ENCODE measurements around the gene LENG8. TPM values are rescaled to one million over a fixed set of nuclear protein-coding genes. Genes with fewer than 3 reads are reported as not detected.
"Not testable (repeated sequence)": the region's sequence is repeated elsewhere in the genome, so short reads cannot be mapped to it uniquely, and the experiment has no call there.

The LENG8 gene
- total and polyA plus RNA-seq, 11 donors: 23.6 to 93.9 (median 58.8) TPM

GRCh38 chr19:54502518-54503048 is 53.6 kb downstream of the LENG8 start, which contains the start of gene LAIR2:
TSS of gene LAIR2 (plus strand) at chr19:54502831. CDS start at chr19:54502919, 88 bp downstream.
- intact Hi-C loops (cut with DNase I): no loop called here
- Histone ChIP-seq H3K4me1 (no peaks in the 10 kb centered on the region), H3K27me3 (peaks cover 0 to 31% (median 0%) of the 10 kb centered on the region in 9 donors), H3K36me3 (no peaks in the 10 kb centered on the region), H3K4me3 (no peak within 1 kb of the TSS), H3K27ac (no peak within 1 kb of the TSS), H3K9me3 (no peaks in the 10 kb centered on the region)
- ATAC-seq (no peak), DNase-seq (no peak)
- WGBS, 4 donors: 63 to 70% (median 66%) methylated on average over 13 to 14 of the region's 14 CpGs
- TF ChIP-seq CTCF (IDR thresholded peaks at IDR 0.05) (no peak), POLR2A (IDR thresholded peaks at IDR 0.05) (no peak)

- peaks cover 0 to 12% (median 3%) of the 10 kb centered on the region in 9 donors for H3K27me3 ChIP-seq
- intact Hi-C loops (cut with DNase I); ATAC-seq; H3K4me1 ChIP-seq; H3K36me3 ChIP-seq; H3K27ac ChIP-seq; H3K9me3 ChIP-seq; H3K4me3 ChIP-seq; DNase-seq: not testable (repeated sequence)
- 79 to 86% (median 82%) methylated on average over 4 of the region's 4 CpGs for WGBS, 4 donors
These were observed 56.5 kb downstream of the LENG8 start for GRCh38 chr19:54505542-54505941.

- no peak for TF ChIP-seq CTCF (IDR thresholded peaks at IDR 0.05)
- no peak for TF ChIP-seq POLR2A (IDR thresholded peaks at IDR 0.05)
- H3K9me3 ChIP-seq: no peaks in the 10 kb centered on the region
- intact Hi-C loops (cut with DNase I): no loop called here
- H3K27ac ChIP-seq: no peak overlapping the region
- 60 to 87% (median 74%) methylated on average over 10 of the region's 10 CpGs for WGBS, 4 donors
- H3K27me3 ChIP-seq: peaks cover 0 to 12% (median 3%) of the 10 kb centered on the region in 9 donors
- no peak overlapping the region for H3K4me3 ChIP-seq
- no peaks in the 10 kb centered on the region for H3K4me1 ChIP-seq
- no peak for ATAC-seq
- no peaks in the 10 kb centered on the region for H3K36me3 ChIP-seq
- no peak for DNase-seq
These were observed 57.1 kb downstream of the LENG8 start for GRCh38 chr19:54506079-54506478.

- WGBS, 4 donors: 53 to 72% (median 63%) methylated on average over 8 to 11 of the region's 15 CpGs
- H3K4me1 ChIP-seq; H3K36me3 ChIP-seq; H3K4me3 ChIP-seq; H3K27ac ChIP-seq; intact Hi-C loops (cut with DNase I); H3K9me3 ChIP-seq; DNase-seq: not testable (repeated sequence)
- ATAC-seq: peak in 1 of 4 donors; percentile 32
- H3K27me3 ChIP-seq: peaks cover 0 to 12% (median 3%) of the 10 kb centered on the region in 9 donors
These were observed 58.2 kb downstream of the LENG8 start for GRCh38 chr19:54507038-54507717.

- Histone ChIP-seq H3K4me1 (no peaks in the 10 kb centered on the region), H3K27me3 (peaks cover 0 to 10% (median 3%) of the 10 kb centered on the region in 9 donors), H3K4me3 (no peak overlapping the region), H3K36me3 (no peaks in the 10 kb centered on the region), H3K27ac (no peak overlapping the region), H3K9me3 (no peaks in the 10 kb centered on the region)
- DNase-seq: no peak
- WGBS, 4 donors: 45 to 61% (median 54%) methylated on average over 12 of the region's 12 CpGs
- intact Hi-C loops (cut with DNase I): no loop called here
- no peak for TF ChIP-seq POLR2A (IDR thresholded peaks at IDR 0.05)
- no peak for TF ChIP-seq CTCF (IDR thresholded peaks at IDR 0.05)
- no peak for ATAC-seq
These were observed 58.8 kb downstream of the LENG8 start for GRCh38 chr19:54507824-54508223.

GRCh38 chr19:54508487-54508886 is 59.5 kb downstream of the LENG8 start:
- intact Hi-C loops (cut with DNase I); H3K36me3 ChIP-seq; DNase-seq; H3K9me3 ChIP-seq; H3K27ac ChIP-seq; H3K4me1 ChIP-seq; H3K4me3 ChIP-seq: not testable (repeated sequence)
- peaks cover 0 to 10% (median 3%) of the 10 kb centered on the region in 9 donors for H3K27me3 ChIP-seq
- peak in 1 of 4 donors; percentile 45 for ATAC-seq
- 59 to 79% methylated on average over 2 of the region's 3 CpGs; no CpG with 5 or more reads in 2 of the 4 donors for WGBS, 4 donors

GRCh38 chr19:54509200-54509940 is 60.4 kb downstream of the LENG8 start:
- H3K4me1 ChIP-seq; H3K27ac ChIP-seq; intact Hi-C loops (cut with DNase I); H3K4me3 ChIP-seq; H3K36me3 ChIP-seq; DNase-seq; H3K9me3 ChIP-seq: not testable (repeated sequence)
- WGBS, 4 donors: 52 to 58% (median 57%) methylated on average over 9 of the region's 21 CpGs; no CpG with 5 or more reads in 1 of the 4 donors
- peaks cover 0 to 14% (median 3%) of the 10 kb centered on the region in 9 donors for H3K27me3 ChIP-seq
- peak in 1 of 4 donors; percentile 37 for ATAC-seq
